Liver (tissue), 9 donors: Measurements from ENCODE around the gene ZNF518A. TPM values are rescaled to one million over a fixed set of nuclear protein-coding genes. Genes with fewer than 3 reads are reported as not detected.

ENCODE experiments used
- DNase-seq: peaks from one replicate; pipeline ENCODE4 v3.0.0-alpha.2; 2017; ENCODE audit warnings: low spot score
- H3K27ac ChIP-seq, 2 donors: one replicate each; pipeline ENCODE4 v1.7.0; 2013; ENCODE audit warnings: inconsistent platforms in 2 of 2, low read length in 2 of 2, control low read depth in 1 of 2, low read depth in 1 of 2, mild to moderate bottlenecking in 1 of 2
- H3K27me3 ChIP-seq, 4 donors: one replicate each; pipeline versions ENCODE4 v1.6.1 to v1.7.0; 2013; ENCODE audit warnings: low read length in 3 of 4, inconsistent platforms in 1 of 4, mild to moderate bottlenecking in 1 of 4, moderate library complexity in 1 of 4; ENCODE audit not compliant: control insufficient read depth in 4 of 4, insufficient read depth in 4 of 4
- H3K36me3 ChIP-seq, 4 donors: one replicate each; pipeline versions ENCODE4 v1.6.1 to v1.7.0; 2013; ENCODE audit warnings: low read length in 3 of 4, mild to moderate bottlenecking in 3 of 4, low read depth in 1 of 4, moderate library complexity in 1 of 4; ENCODE audit not compliant: control insufficient read depth in 4 of 4, insufficient read depth in 3 of 4
- H3K4me1 ChIP-seq, 4 donors: one replicate each; pipeline versions ENCODE4 v1.6.1 to v1.7.0; 2013; ENCODE audit warnings: low read length in 3 of 4, mild to moderate bottlenecking in 3 of 4, moderate library complexity in 1 of 4; ENCODE audit not compliant: control insufficient read depth in 4 of 4, insufficient read depth in 4 of 4
- H3K4me3 ChIP-seq, 3 donors: one replicate each; pipeline versions ENCODE4 v1.6.1 to v1.7.0; 2013; ENCODE audit warnings: low read length in 3 of 3, control low read depth in 1 of 3, low read depth in 1 of 3, mild to moderate bottlenecking in 1 of 3
- H3K9ac ChIP-seq, 2 donors: one replicate each; pipeline ENCODE4 v1.7.0; 2013; ENCODE audit warnings: low read length in 2 of 2, mild to moderate bottlenecking in 2 of 2, moderate library complexity in 2 of 2, control low read depth in 1 of 2, low read depth in 1 of 2
- H3K9me3 ChIP-seq, 4 donors: one replicate each; pipeline versions ENCODE4 v1.6.1 to v1.7.0; 2013; ENCODE audit warnings: low read length in 3 of 4; ENCODE audit not compliant: control insufficient read depth in 4 of 4
- ATF3 ChIP-seq: IDR thresholded peaks from 2 replicates; pipeline ENCODE4 v1.6.1; 2016; ENCODE audit warnings: antibody characterized with exemption
- CTCF ChIP-seq: fragments of 150-350 bp; IDR thresholded peaks from 2 replicates; pipeline ENCODE4 v1.5.1; 2017; ENCODE audit warnings: improper control_type of control experiment, low read depth, low read length; ENCODE audit not compliant: missing input control
- EGR1 ChIP-seq, 2 donors: IDR thresholded peaks; 2 replicates each; pipeline ENCODE4 v1.6.1; 2016 to 2018; ENCODE audit warnings: antibody characterized with exemption in 2 of 2, low read depth in 2 of 2
- FOXA1 ChIP-seq: IDR thresholded peaks from 2 replicates; pipeline ENCODE4 v1.6.1; 2016; ENCODE audit warnings: antibody characterized with exemption
- FOXA2 ChIP-seq: IDR thresholded peaks from 2 replicates; pipeline ENCODE4 v1.6.1; 2016; ENCODE audit warnings: antibody characterized with exemption
- GABPA ChIP-seq, 2 donors: IDR thresholded peaks in 1 of 2; conservative IDR thresholded peaks in 1 of 2; 2 replicates each; pipeline ENCODE4 v1.6.1; 2016; ENCODE audit warnings: antibody characterized with exemption in 2 of 2, mild to moderate bottlenecking in 1 of 2, moderate library complexity in 1 of 2
- HNF4A ChIP-seq, 2 donors: conservative IDR thresholded peaks; 2 replicates each; pipeline ENCODE4 v1.6.1; 2016; ENCODE audit warnings: antibody characterized with exemption in 2 of 2, mild to moderate bottlenecking in 2 of 2
- HNF4G ChIP-seq: IDR thresholded peaks from 2 replicates; pipeline ENCODE4 v1.6.1; 2016; ENCODE audit warnings: antibody characterized with exemption
- JUND ChIP-seq, 2 donors: IDR thresholded peaks; 2 replicates each; pipeline ENCODE4 v1.6.1; 2016; ENCODE audit warnings: antibody characterized with exemption in 2 of 2
- NR2F2 ChIP-seq: IDR thresholded peaks from 2 replicates; pipeline ENCODE4 v1.6.1; 2016; ENCODE audit warnings: antibody characterized with exemption
- RAD21 ChIP-seq, 2 donors: IDR thresholded peaks; 2 replicates each; pipeline ENCODE4 v1.6.1; 2016; ENCODE audit warnings: antibody characterized with exemption in 2 of 2, mild to moderate bottlenecking in 2 of 2
- REST ChIP-seq: IDR thresholded peaks from 2 replicates; pipeline ENCODE4 v1.6.1; 2016; ENCODE audit warnings: antibody characterized with exemption, mild to moderate bottlenecking
- RXRA ChIP-seq, 2 donors: IDR thresholded peaks; 2 replicates each; pipeline ENCODE4 v1.6.1; 2017 to 2018; ENCODE audit warnings: antibody characterized with exemption in 2 of 2, mild to moderate bottlenecking in 1 of 2
- ZBTB33 ChIP-seq: IDR thresholded peaks from 2 replicates; pipeline ENCODE4 v1.6.1; 2016; ENCODE audit warnings: antibody characterized with exemption
- WGBS: extraction: QIAGEN DNeasy Blood & Tissue Kit; methylation state at CpG from one replicate; pipeline ENCODE4 v1.1.7; 2013; 5-methylcytosine and 5-hydroxymethylcytosine counted together
- polyA plus RNA-seq, 2 donors: library from polyadenylated mRNA; stranded (reverse) in 1 of 2; unstranded in 1 of 2; fragments of 200-250 nt in 1 of 2; fragments of >200 nt in 1 of 2; fragmentation: Nextera tagmentation in 1 of 2; extraction: Ambion mirVana in 1 of 2; gene quantifications; one replicate each; pipeline versions ENCODE4 v1.2.1 to v1.2.3, GENCODE V29; 2013 to 2015
- total RNA-seq, 2 donors: library from RNA; depleted of rRNA; stranded (reverse); fragments of >200 nt; gene quantifications; one replicate each; pipeline ENCODE4 v1.2.3, GENCODE V29; 2014
- donor health status: healthy.
- donor health status: healthy.
- donor health status: healthy.
- donor health status: healthy.
- donor health status: healthy.

Gene ZNF518A
- total and polyA plus RNA-seq, 4 donors = 1.8 to 23.0 (median 13.6) TPM

GRCh38 chr10:96090463-96090800 lies 39.7 kb upstream of the ZNF518A start:
- WGBS = 79% methylated on average over 9 of the region's 9 CpGs
- Histone ChIP-seq H3K9me3 (peaks cover 0 to 20% (median 13%) of the 10 kb centered on the region in 4 donors), H3K36me3 (no peaks in the 10 kb centered on the region), H3K27ac (peak overlapping the region; percentile 88 to 94), H3K4me3 (peak overlapping the region; percentile 59 to 95 (median 87)), H3K9ac (no peak overlapping the region), H3K4me1 (peaks cover 0 to 16% (median 0%) of the 10 kb centered on the region in 4 donors), H3K27me3 (peaks cover 0 to 8% (median 4%) of the 10 kb centered on the region in 4 donors)
- no peak for DNase-seq
- TF ChIP-seq ATF3 (no peak), FOXA2 (no peak), GABPA (IDR thresholded peaks at IDR 0.05 in 1 of 2, conservative IDR thresholded peaks at IDR 0.05 in 1 of 2) (no peak), HNF4A (conservative IDR thresholded peaks at IDR 0.05) (no peak), REST (no peak), RAD21 (IDR thresholded peaks at IDR 0.05) (no peak), ZBTB33 (no peak), EGR1 (IDR thresholded peaks at IDR 0.05; ENCODE audit: low read depth in 2 of 2) (no peak), JUND (IDR thresholded peaks at IDR 0.05) (no peak), HNF4G (no peak), FOXA1 (no peak), CTCF (no peak), RXRA (IDR thresholded peaks at IDR 0.05) (no peak), NR2F2 (no peak)

GRCh38 chr10:96092999-96093767 lies 36.9 kb upstream of the ZNF518A start:
- 73% methylated on average over 8 of the region's 8 CpGs for WGBS
- peaks cover 0 to 16% (median 0%) of the 10 kb centered on the region in 4 donors for H3K4me1 ChIP-seq
- DNase-seq = no peak
- H3K36me3 ChIP-seq = no peaks in the 10 kb centered on the region
- no peak overlapping the region for H3K27ac ChIP-seq
- TF ChIP-seq ATF3 = no peak
- no peak for TF ChIP-seq RAD21 (IDR thresholded peaks at IDR 0.05)
- TF ChIP-seq FOXA2 = no peak
- H3K9ac ChIP-seq = no peak overlapping the region
- H3K27me3 ChIP-seq = peaks cover 2 to 18% (median 8%) of the 10 kb centered on the region in 4 donors
- peaks cover 0 to 22% (median 13%) of the 10 kb centered on the region in 4 donors for H3K9me3 ChIP-seq
- H3K4me3 ChIP-seq = no peak overlapping the region
